ENCODE data around the gene PAX5.
"Not testable (repeated sequence)": the region's sequence is repeated elsewhere in the genome, so short reads cannot be mapped to it uniquely, and the experiment has no call there.

Gene PAX5

GRCh38 chr9:37033682-37034304, at the start of gene PAX5:
Gene PAX5 (minus strand): TSS chr9:37034268. CDS start chr9:37034031, 237 bp downstream.
- no peak for DNase-seq

DNA sequence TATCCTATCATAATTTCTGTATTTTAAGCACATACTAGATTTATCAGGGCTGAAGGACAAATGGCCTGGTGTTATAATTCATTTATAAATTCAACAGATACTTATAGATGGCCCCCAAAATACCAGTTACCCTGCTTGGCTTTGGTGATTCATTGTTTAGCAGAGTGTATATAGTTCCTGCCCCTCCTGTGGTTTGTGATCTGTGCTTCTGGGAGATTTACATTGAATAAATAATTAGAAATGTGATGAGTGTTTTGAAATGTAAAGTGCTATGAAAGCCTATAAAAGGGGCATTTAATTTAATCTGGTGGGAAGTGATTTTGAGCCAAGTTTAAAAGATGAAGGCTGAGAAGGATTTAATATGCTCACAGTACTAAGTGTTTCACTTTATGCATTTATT, 49.6 kb upstream of the PAX5 start:
- DNase-seq, result no peak

GRCh38 chr9:37082214-37082765, 48.2 kb upstream of the PAX5 start:
- DNase-seq, result no peak

DNA sequence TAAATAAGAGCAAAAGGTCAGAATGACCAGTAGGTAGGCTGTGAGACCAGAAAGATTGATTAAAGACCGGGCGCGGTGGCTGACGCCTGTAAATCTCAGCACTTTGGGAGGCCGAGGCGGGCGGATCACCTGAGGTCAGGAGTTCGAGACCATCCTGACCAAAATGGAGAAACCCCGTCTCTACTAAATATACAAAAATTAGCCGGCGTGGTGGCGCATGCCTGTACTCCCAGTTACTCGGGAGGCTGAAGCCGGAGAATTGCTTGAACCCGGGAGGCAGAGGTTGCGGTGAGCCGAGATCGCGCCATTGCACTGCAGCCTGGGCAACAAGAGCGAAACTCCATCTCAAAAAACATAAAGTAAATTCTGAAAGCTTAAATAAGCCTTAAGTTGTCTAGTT, 47.4 kb upstream of the PAX5 start:
- DNase-seq, result not testable (repeated sequence)

DNA sequence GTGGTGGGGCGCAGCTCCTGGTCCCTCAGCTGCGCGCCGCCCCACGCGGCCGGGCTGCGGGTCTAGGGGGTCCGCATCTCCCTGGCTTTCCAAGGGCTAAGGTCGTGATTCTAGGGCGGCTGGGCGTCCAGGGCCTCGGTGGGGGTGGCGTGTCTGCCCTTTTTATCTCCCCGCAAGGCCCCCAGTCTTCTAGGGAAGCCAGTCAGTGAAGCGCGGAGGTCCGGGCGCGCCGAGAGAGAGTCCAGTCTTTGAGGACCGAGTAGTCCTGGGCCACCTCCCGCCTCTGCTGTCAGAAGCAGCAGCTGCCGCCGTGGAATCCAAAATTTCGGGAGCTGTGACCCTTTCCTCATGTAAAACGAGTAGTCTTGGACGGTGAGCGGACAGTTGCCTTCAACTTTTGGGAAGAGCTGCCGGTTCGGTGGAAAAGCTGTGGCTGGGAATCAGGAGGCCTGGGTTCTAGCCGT, 46.1 kb upstream of the PAX5 start:
- peak; percentile 60 for DNase-seq

GRCh38 chr9:37079370-37080164, 45.5 kb upstream of the PAX5 start:
- DNase-seq, result peak; percentile 97

DNA sequence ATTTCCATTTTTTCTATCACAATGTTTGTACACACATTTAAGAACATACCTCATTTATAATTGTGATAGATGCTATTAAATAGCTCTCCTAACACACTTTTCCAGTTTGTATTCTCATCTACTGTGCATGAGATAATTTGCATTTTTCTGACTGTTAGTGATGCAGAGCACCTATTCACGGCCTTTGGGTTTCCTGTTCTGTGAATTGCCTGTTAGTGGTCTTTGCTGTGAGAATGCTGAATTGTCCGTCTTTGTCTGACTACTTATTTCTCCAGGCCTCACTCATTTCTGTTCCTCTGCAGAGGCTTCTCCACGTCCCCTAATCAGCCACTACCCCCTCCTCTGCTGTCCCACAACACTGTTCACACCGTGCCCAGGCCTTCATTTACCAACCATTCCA, 40.7 kb upstream of the PAX5 start:
- DNase-seq, result not testable (repeated sequence)

DNA sequence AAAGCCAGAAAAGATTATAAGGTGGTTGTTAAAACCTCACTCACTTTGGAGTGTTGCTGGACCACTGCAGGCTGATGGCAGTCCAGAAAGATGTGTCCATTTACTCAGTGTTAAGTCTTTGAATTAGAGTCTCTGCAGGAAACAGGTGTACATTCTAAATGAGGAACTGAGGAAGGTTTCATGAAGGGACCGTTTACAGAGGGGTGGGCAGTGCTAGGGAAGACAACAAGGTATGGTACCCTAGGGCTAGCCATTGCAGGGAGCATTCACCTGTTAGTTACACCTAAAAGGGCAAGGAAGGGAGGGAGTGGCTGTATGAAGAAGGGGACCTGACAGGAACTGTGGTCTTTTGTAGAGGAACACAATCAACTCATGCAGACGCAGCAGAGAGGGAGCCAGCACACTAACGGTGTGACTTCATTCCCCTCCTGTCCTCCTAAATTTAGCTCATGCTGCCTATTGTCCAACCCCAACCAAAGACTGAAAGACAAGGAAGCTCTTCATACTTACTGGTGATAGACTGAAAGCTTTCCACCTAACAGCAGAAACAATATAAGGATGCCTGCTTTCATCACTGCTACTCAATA, 32.2 kb upstream of the PAX5 start:
- no peak for DNase-seq

DNA sequence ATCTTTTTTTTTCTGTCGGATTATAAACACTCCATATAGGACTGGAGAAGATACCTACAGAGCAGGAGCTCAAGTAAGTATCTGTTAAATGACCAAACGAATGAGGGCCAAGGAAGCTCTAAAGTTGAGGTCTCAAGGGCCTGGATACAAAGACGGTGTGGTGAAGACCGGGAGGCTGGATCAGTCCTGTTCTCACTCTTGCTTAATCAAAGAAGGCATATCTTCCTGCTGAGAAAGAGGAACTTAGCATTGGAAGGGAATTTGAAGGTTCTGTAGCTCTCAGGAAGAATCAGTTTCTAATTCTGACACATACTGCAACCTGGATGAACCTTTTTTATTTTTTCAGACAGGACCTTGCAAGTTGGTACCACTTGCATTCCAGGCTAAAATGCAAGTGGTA, 28.3 kb upstream of the PAX5 start:
- no peak for DNase-seq

DNA sequence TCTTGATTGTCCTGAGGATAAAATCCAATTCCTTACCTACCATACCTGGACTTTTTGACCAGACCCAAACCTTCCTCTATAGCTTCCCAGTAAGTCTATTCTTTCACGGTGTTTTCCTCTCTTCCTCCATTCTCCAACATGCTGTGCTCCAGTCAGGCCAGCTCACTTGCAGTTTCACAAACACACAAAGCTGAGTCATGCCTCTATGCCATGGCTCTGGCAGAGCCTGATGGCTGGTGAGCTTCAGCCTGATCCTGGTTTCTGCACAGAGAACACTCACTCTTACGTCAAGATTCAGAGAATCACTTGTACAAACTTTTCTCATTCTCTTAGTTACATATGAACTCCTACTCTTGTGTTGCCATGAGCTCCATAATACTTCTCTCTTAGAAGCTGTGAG, 27.7 kb upstream of the PAX5 start:
- no peak for DNase-seq

DNA sequence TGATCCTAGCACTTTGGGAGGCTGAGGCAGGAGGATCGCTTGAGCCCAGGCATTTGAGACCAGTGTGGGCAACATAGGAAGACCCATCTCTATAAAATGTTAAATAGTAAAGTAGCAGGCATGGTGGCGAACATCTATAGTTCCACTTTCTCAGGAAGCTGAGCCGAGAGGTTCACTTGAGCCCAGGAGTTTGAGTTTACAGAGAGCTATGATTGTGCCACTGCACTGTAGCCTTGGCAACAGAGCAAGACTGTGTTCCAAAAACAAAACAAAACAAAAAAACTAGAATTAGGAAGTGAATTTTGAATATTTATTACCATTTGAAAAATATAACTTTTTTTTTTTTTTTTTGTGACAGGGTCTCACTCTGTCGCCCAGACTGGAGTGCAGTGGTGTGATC, 26.8 kb upstream of the PAX5 start:
- no peak for DNase-seq

DNA sequence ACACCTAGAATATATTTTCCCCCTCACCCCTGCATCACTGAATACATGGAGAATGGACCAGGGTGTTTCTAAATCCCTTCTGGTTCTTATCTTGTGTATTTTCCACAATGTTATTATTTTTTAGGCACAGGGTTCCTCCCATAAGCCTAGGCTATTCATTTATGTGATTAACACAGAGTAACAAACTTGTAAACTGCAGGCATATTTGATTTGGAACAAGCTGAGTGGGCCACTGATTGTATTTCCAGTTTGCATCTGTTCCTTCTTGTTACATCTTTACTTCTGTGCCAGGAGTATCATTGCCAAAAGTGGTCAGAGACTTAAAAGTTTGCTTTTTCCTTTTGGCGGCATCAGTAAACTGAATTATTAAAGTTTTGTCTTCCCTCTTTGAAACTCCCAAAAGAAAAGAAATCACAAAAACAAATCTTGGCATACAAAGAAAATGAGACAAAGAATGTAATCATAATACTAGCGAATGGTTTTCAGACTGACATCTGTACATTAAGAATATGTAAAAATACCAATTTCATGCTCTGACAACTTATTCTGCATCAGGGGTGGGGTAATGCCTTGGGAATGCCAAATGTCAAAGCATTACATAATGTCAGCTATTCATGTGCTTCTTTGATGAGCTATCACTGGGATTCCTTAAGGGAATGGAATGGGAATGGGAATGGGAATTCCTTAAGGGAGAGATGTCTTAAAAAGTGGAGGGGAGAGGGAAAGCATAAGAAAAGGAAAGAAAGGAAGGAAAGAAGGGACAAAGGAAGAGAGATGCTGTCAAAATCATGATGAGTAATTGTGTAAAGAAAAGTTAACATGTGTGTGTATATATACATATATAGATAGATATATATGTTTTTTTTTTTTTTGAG, 22.2 kb upstream of the PAX5 start:
- no peak for DNase-seq

DNA sequence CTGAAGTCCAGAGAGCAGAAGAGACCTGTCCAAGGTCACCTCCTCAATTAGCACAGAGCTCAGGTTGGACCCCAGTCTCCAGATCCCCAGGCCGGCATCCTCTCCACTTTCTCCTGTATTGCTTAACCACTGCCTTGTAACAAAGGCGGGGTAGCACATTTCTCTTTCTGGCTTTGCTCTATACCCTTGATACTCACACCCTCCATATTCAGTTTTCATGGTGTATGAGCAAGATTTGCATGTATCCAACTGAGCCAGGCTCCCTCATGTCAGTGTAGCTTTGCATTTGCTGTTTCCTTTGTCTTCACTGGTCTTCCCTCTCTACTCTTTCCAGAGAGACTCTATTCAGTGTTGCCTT, 20.3 kb upstream of the PAX5 start:
- DNase-seq, result not testable (repeated sequence)

- DNase-seq, result no peak
Measured at GRCh38 chr9:37053684-37054362, 19.8 kb upstream of the PAX5 start.

- DNase-seq, result no peak
Measured at GRCh38 chr9:37046683-37047082, 12.6 kb upstream of the PAX5 start.

GRCh38 chr9:37042421-37042820, 8.4 kb upstream of the PAX5 start:
- DNase-seq, result no peak

DNA sequence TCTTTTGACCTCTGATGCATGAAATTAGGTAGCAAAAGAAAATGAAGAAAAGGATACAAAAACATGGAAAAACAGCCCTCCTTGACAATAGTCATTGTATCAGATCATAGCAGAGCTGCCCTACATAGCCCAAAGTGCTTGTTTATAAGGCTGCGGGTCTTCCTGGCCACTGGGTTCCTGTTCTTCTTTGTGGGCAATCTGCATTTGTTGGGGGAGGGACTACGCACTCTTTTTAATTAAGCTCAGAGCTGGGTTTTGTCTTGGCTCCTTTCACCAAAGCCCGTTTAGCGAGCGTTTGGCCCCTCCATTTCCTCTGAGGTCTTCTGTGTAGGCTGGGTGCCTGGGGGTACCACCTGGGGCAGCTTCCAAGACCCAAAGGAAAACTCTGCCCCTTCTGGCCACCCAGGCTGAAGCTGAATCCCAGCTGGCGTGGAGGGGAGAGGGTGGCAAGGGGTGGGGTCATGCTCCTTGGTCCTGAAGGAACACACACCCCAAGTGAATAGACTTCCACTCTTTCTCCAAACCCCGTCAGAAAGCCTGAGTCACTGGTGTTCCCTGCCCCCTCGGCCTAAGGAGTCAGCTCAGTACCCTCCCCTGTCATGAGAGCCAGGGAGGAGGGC, 6.5 kb upstream of the PAX5 start:
- no peak for DNase-seq

- no peak for DNase-seq
Measured at GRCh38 chr9:37038943-37039464, 4.9 kb upstream of the PAX5 start.

GRCh38 chr9:37038302-37038942, 4.4 kb upstream of the PAX5 start:
- no peak for DNase-seq

DNA sequence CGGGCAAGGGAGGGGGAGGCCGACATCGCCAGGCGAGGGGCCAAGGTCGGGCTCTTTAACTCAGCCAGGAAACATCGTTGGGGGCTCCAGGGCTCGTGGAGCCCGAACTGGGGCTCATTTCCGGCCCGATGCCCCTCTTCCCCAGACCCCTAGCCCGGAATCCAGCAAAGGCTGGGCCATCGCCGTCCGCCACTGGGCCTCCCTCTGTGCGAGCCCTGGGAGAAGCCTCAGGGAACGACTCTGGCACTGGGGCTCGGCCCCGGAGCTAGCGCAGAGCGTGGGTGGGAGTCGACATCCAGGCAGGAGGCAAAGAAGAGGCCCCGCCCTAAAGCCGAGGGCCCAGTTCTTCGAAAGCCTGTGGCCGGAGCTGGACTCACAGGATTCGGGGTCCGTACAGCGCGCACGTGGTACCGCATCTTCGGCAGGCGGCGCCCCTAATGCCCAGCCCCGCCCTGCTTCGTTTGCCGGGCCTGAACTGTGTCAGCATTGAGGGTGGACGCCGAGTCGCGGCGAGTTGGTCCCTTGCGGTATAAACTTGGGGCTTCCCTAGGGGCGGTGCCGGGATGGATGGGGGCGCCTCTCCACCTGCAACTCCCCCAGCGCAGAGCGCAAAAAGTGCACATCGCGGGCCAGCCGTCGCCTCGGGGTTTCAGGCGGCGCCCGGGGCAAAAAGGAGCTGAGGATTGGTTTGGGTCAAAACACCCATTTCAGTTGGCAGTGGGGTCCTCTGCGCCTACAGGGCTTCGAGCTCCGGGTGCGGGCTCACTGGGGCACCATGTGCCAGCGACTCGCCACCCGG, 3.6 kb upstream of the PAX5 start:
- DNase-seq, result peak; percentile 58

Measured in NCI-H69 (cell line).